ENCODE results near the gene SGCA. TPM values are rescaled to one million over a fixed set of nuclear protein-coding genes. Genes with fewer than 3 reads are reported as not detected.

SGCA gene
- total RNA-seq, 1 experiment from 2014 or later = not detected

DNA sequence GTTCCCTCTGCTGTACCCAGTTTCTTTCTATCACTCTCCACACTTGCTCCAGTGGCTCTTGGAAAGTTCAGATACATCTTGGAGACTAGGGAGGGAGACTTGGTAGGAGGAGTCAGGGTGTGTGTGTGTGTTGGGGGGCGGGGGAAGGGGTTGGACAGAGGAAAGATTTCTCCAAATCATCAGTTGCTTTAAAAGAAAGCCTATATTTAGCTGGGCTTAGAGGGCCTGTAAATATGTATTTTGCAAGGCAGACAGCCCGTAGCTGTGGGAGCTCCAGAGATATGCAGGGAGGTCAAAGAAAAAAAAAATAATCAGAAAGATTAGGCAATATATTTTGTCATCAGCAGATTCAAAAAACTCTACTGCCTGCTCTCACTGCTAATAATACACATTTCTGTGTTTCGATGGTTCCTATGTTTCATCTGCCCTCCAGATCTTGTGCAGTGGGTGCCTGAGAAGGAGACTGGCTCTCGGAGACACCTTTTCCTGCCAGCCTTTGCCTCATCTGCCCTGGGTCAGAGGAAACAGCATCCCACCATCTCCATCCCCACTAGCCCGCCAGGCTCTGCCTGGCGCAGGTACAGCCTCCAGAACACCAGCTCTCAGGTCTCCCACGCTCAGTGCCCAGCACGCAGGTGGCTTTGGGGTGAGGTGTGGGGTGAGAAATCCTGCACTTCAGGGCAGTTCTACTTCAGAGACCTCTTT, 10.5 kb upstream of the SGCA start:
- Histone ChIP-seq H3K79me2 (ENCODE audit: low read length) (peaks cover 5% of the 10 kb centered on the region), H3K9ac (ENCODE audit: low read length) (no peak overlapping the region), H3F3A (ENCODE audit: low read length, unreplicated experiment) (no peaks in the 10 kb centered on the region), H3K4me3 (ENCODE audit: low read length) (no peak overlapping the region), H3K36me3 (ENCODE audit: low read depth, low read length) (no peaks in the 10 kb centered on the region), H3K9me3 (ENCODE audit: low read length) (no peaks in the 10 kb centered on the region), H3K9me2 (replicated peaks; ENCODE audit: low read length) (no peaks in the 10 kb centered on the region), H3K27me3 (ENCODE audit: low read length) (no peaks in the 10 kb centered on the region), H3K4me1 (ENCODE audit: insufficient read depth, low read length) (peaks cover 29% of the 10 kb centered on the region), H2AFZ (ENCODE audit: low read length) (no peak overlapping the region), H3K4me2 (ENCODE audit: low read length) (no peak overlapping the region), H3K27ac (ENCODE audit: low read length) (0 out of 2 replicates have a peak overlapping the region, but pooled peaks have one; percentile 45), H4K20me1 (ENCODE audit: low read length) (no peaks in the 10 kb centered on the region)
- CTCF ChIA-PET = no interaction called here
- POLR2A ChIA-PET (ENCODE audit: unreplicated experiment) = no interaction called here
- TF ChIP-seq, protein P1, sequence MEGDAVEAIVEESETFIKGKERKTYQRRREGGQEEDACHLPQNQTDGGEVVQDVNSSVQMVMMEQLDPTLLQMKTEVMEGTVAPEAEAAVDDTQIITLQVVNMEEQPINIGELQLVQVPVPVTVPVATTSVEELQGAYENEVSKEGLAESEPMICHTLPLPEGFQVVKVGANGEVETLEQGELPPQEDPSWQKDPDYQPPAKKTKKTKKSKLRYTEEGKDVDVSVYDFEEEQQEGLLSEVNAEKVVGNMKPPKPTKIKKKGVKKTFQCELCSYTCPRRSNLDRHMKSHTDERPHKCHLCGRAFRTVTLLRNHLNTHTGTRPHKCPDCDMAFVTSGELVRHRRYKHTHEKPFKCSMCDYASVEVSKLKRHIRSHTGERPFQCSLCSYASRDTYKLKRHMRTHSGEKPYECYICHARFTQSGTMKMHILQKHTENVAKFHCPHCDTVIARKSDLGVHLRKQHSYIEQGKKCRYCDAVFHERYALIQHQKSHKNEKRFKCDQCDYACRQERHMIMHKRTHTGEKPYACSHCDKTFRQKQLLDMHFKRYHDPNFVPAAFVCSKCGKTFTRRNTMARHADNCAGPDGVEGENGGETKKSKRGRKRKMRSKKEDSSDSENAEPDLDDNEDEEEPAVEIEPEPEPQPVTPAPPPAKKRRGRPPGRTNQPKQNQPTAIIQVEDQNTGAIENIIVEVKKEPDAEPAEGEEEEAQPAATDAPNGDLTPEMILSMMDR (conservative IDR thresholded peaks at IDR 0.05; ENCODE audit: low read depth, low read length) = no peak
- TF ChIP-seq EZH2phosphoT487 (IDR thresholded peaks at IDR 0.05; ENCODE audit: borderline replicate concordance, low read length) (no peak), EZH2 (IDR thresholded peaks at IDR 0.05; ENCODE audit: low read length, unreplicated experiment) (no peak)
- no TSS peak for BruUV-seq (replicated peaks)
- ATAC-seq = no peak
- no peak for DNase-seq
- intact Hi-C loops (cut with micrococcal nuclease) = no loop called here

DNA sequence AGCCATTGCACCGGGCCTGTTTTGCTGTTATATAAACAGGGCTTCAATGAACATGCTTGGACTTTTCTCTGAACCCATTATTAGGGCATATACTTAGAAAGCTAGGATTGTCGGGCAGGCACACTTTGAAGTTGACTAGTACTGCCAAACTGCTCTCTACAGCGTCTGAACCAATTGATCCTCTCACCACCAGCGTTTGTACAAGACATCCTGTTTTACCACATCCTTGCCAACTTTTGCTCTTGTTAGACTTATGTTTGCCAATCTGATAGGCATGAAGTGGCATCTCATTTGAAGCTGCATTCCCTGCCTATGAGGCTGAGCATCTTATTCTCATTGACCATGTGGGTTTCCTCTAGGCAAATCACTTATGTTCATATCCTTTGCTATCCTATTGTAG, 7.9 kb upstream of the SGCA start:
- Histone ChIP-seq H3K27ac (ENCODE audit: low read length) (no peak overlapping the region), H3K9me2 (replicated peaks; ENCODE audit: low read length) (no peaks in the 10 kb centered on the region), H3K27me3 (ENCODE audit: low read length) (no peaks in the 10 kb centered on the region), H3K4me2 (ENCODE audit: low read length) (no peak overlapping the region), H3K9me3 (ENCODE audit: low read length) (no peaks in the 10 kb centered on the region), H2AFZ (ENCODE audit: low read length) (no peak overlapping the region), H3F3A (ENCODE audit: low read length, unreplicated experiment) (no peaks in the 10 kb centered on the region), H3K9ac (ENCODE audit: low read length) (no peak overlapping the region), H3K79me2 (ENCODE audit: low read length) (no peaks in the 10 kb centered on the region), H3K4me3 (ENCODE audit: low read length) (no peak overlapping the region), H3K4me1 (ENCODE audit: insufficient read depth, low read length) (peaks cover 25% of the 10 kb centered on the region), H3K36me3 (ENCODE audit: low read depth, low read length) (no peaks in the 10 kb centered on the region), H4K20me1 (ENCODE audit: low read length) (no peaks in the 10 kb centered on the region)
- no peak for ATAC-seq
- no TSS peak for BruUV-seq (replicated peaks)
- intact Hi-C loops (cut with micrococcal nuclease) = no loop called here
- CTCF ChIA-PET = no interaction called here
- DNase-seq = no peak
- TF ChIP-seq EZH2 (IDR thresholded peaks at IDR 0.05; ENCODE audit: low read length, unreplicated experiment) (no peak), EZH2phosphoT487 (IDR thresholded peaks at IDR 0.05; ENCODE audit: borderline replicate concordance, low read length) (no peak)
- TF ChIP-seq, protein P1 (conservative IDR thresholded peaks at IDR 0.05; ENCODE audit: low read depth, low read length) = no peak
- POLR2A ChIA-PET (ENCODE audit: unreplicated experiment) = no interaction called here
